Testis (tissue), 2 donors: Measurements from ENCODE around the gene ZNF43.
"Not testable (repeated sequence)": the region's sequence is repeated elsewhere in the genome, so short reads cannot be mapped to it uniquely, and the experiment has no call there.

Source experiments
- POLR2A ChIP-seq: fragments of 450-650 bp; IDR thresholded peaks from one replicate; pipeline ENCODE4 v1.6.1; 2017; ENCODE audit warnings: antibody characterized with exemption, mild to moderate bottlenecking, moderate library complexity
- TF ChIP-seq, protein P1 (sequence below), 3 experiments: fragments of 450-650 bp in 2 of 3; fragments of 200-600 bp in 1 of 3; sonication (generic) in 1 of 3; IDR thresholded peaks; one replicate each; pipeline ENCODE4 v1.5.1; 2016 to 2019; ENCODE audit warnings: antibody characterized with exemption in 3 of 3, mild to moderate bottlenecking in 2 of 3, moderate library complexity in 1 of 3

DNA sequence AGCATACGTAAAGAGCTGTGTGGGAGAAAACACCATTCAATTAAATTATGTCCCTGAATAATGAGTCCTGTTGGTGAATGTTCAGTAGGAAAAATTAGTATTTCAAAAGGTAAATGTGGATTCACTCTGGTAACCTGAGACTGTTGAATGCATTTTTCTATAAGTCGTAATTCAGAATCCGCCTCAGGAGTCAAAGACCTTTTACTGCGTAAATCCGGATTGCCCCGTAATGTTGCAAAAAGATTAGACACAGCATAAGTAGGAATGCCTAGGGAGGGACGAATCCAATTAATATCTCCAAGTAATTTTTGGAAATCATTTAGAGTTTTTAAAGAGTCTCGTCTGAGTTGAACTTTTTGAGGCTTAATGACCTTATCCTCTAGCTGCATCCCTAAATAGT lies 48.8 kb upstream of the ZNF43 start:
- TF ChIP-seq, protein P1, sequence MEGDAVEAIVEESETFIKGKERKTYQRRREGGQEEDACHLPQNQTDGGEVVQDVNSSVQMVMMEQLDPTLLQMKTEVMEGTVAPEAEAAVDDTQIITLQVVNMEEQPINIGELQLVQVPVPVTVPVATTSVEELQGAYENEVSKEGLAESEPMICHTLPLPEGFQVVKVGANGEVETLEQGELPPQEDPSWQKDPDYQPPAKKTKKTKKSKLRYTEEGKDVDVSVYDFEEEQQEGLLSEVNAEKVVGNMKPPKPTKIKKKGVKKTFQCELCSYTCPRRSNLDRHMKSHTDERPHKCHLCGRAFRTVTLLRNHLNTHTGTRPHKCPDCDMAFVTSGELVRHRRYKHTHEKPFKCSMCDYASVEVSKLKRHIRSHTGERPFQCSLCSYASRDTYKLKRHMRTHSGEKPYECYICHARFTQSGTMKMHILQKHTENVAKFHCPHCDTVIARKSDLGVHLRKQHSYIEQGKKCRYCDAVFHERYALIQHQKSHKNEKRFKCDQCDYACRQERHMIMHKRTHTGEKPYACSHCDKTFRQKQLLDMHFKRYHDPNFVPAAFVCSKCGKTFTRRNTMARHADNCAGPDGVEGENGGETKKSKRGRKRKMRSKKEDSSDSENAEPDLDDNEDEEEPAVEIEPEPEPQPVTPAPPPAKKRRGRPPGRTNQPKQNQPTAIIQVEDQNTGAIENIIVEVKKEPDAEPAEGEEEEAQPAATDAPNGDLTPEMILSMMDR (IDR thresholded peaks at IDR 0.05), result not testable (repeated sequence)
- not testable (repeated sequence) for TF ChIP-seq POLR2A
